DOHH2 (cell line): Measurements from ENCODE around the gene C3orf22.

ENCODE experiments used
- H3F3A ChIP-seq: fragments of 200-600 bp; sonication (generic), shearing (Covaris generic); 2 replicates; pipeline ENCODE4 v1.6.0; 2016; ENCODE audit warnings: antibody characterized with exemption, mild to moderate bottlenecking; ENCODE audit not compliant: control insufficient read depth, insufficient read depth
- H3K27ac ChIP-seq: fragments of 200-600 bp; sonication (generic); 2 replicates; pipeline ENCODE4 v1.5.1; 2014; ENCODE audit warnings: low read depth, mild to moderate bottlenecking, low read length, moderate library complexity
- H3K27me3 ChIP-seq: fragments of 200-600 bp; sonication (generic); 2 replicates; pipeline ENCODE4 v1.6.1; 2014; ENCODE audit warnings: mild to moderate bottlenecking, low read length, mixed read lengths; ENCODE audit not compliant: control insufficient read depth
- H3K36me3 ChIP-seq: fragments of 200-600 bp; sonication (generic); 2 replicates; pipeline ENCODE4 v1.6.1; 2014; ENCODE audit warnings: mild to moderate bottlenecking, low read length, moderate library complexity, mixed read lengths; ENCODE audit not compliant: control insufficient read depth
- H3K4me1 ChIP-seq: fragments of 200-600 bp; sonication (generic); 2 replicates; pipeline ENCODE4 v1.6.1; 2014; ENCODE audit warnings: mild to moderate bottlenecking, low read length, mixed read lengths; ENCODE audit not compliant: control insufficient read depth
- H3K4me2 ChIP-seq: fragments of 200-600 bp; sonication (generic); 2 replicates; pipeline ENCODE4 v1.6.0; 2014; ENCODE audit warnings: mild to moderate bottlenecking, low read length, moderate library complexity
- H3K4me3 ChIP-seq: fragments of 200-600 bp; sonication (generic); 2 replicates; pipeline ENCODE4 v1.5.1; 2014; ENCODE audit warnings: mild to moderate bottlenecking, low read length, mixed read lengths
- H3K79me2 ChIP-seq: fragments of 200-600 bp; sonication (generic); 2 replicates; pipeline ENCODE4 v1.6.1; 2014; ENCODE audit warnings: mild to moderate bottlenecking, low read length, mixed read lengths; ENCODE audit not compliant: control insufficient read depth
- H3K9me2 ChIP-seq: fragments of 200-600 bp; sonication (generic); replicated peaks from 2 replicates; pipeline ENCODE4 v1.6.1; 2014; ENCODE audit warnings: mild to moderate bottlenecking, low read length, mixed read lengths; ENCODE audit not compliant: control insufficient read depth
- H3K9me3 ChIP-seq: fragments of 200-600 bp; sonication (generic); 2 replicates; pipeline ENCODE4 v1.6.1; 2014; ENCODE audit warnings: antibody characterized with exemption, low read length, mixed read lengths; ENCODE audit not compliant: control insufficient read depth, insufficient read depth
- H4K20me1 ChIP-seq: fragments of 200-600 bp; sonication (generic); 2 replicates; pipeline ENCODE4 v1.6.0; 2014; ENCODE audit warnings: low read depth, mild to moderate bottlenecking, antibody characterized with exemption, low read length, moderate library complexity; ENCODE audit not compliant: control insufficient read depth, insufficient read depth
- CTCF ChIP-seq: fragments of 200-600 bp; sonication (generic); IDR thresholded peaks from one replicate; pipeline ENCODE4 v1.5.1; 2014; ENCODE audit warnings: antibody characterized with exemption, mild to moderate bottlenecking, low read depth, low read length; ENCODE audit not compliant: poor library complexity, severe bottlenecking
- EZH2phosphoT487 ChIP-seq: fragments of 200-600 bp; sonication (generic); IDR thresholded peaks from 2 replicates; pipeline ENCODE4 v1.6.1; 2017; ENCODE audit warnings: borderline replicate concordance, mild to moderate bottlenecking, antibody characterized with exemption, low read length, moderate library complexity, mixed read lengths

The C3orf22 gene

GRCh38 chr3:126581569-126581968, 22.8 kb upstream of the C3orf22 start:
- no peaks in the 10 kb centered on the region for H3K4me1 ChIP-seq
- H3K4me3 ChIP-seq = no peak overlapping the region
- H3K79me2 ChIP-seq = no peaks in the 10 kb centered on the region
- no peaks in the 10 kb centered on the region for H4K20me1 ChIP-seq
- no peaks in the 10 kb centered on the region for H3K9me2 ChIP-seq
- no peaks in the 10 kb centered on the region for H3K9me3 ChIP-seq
- no peaks in the 10 kb centered on the region for H3K36me3 ChIP-seq
- no peak for TF ChIP-seq EZH2phosphoT487
- TF ChIP-seq CTCF = no peak
- no peaks in the 10 kb centered on the region for H3F3A ChIP-seq
- H3K27ac ChIP-seq = no peak overlapping the region
- no peak overlapping the region for H3K4me2 ChIP-seq
- peaks cover 5% of the 10 kb centered on the region for H3K27me3 ChIP-seq

DNA sequence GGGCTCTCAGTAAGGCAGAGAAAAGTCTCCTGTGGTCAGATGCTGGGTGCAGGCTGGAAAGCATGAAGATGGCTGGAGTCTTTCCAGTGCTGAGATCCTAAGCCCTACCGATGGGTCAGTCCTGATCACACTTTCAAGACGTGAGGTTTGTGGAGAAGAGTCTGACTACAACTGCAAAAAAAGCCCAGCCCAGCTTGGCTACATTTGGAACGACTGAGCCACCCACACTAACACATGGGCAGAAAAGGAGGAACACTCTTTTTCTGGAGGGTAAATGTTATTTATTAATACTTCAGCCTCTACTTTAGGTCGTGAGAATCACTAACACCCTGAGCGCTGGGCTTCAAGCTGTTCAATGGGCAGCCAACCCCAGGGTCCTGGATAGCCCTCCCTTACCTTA, 22.0 kb upstream of the C3orf22 start:
- Histone ChIP-seq H3K27ac (no peak overlapping the region), H3K9me3 (no peaks in the 10 kb centered on the region), H3K36me3 (no peaks in the 10 kb centered on the region), H3K4me3 (no peak overlapping the region), H3K4me2 (no peak overlapping the region), H3K9me2 (no peaks in the 10 kb centered on the region), H3F3A (no peaks in the 10 kb centered on the region), H3K79me2 (no peaks in the 10 kb centered on the region), H3K4me1 (no peaks in the 10 kb centered on the region), H3K27me3 (peaks cover 5% of the 10 kb centered on the region), H4K20me1 (no peaks in the 10 kb centered on the region)
- TF ChIP-seq EZH2phosphoT487 = no peak
- no peak for TF ChIP-seq CTCF

DNA sequence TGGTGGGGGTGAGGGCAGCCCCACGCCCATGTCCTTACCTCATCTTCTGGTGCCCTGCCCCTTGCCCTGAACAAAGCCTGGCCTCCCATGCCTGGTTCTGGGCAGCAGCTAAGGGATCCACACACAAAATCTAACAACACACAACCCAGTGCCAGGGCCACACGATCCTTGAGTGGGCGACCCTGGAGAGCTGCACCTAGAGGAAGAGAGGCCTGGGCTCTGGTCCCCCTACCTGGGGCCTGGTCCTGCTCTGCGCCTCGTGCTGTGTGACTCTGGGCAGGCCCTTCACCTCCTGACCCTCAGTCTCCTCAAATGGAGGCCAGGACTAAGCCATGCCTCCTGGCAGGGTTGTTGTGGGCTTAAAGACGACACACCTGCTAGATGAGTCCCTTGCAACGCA, 20.0 kb upstream of the C3orf22 start:
- TF ChIP-seq EZH2phosphoT487 (no peak), CTCF (no peak)
- no peaks in the 10 kb centered on the region for H3K9me2 ChIP-seq

DNA sequence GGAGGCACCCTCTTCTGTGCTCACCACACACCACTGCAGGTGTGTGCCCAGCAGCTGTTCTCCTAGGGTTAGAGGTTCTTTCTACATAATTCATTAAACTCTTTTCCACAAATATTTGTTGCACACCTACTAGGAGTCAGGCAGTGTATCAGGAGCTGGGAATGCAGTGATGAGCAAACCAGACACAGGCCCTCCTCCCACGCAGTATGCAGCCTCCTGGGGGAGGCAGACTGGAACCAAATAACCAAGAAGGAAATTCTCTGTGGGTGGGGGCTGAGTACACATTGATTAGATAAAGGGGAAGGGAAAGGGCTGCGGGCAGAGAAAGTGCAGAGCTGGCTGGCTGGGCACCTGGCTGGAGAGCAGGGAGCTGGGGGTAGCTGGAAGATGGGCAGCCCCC, 18.5 kb upstream of the C3orf22 start:
- Histone ChIP-seq H3K79me2 (no peaks in the 10 kb centered on the region), H3K27me3 (peaks cover 5% of the 10 kb centered on the region)
- TF ChIP-seq EZH2phosphoT487 (no peak), CTCF (no peak)

More for the DNA sequence above, 20.0 kb upstream of the C3orf22 start:
- H4K20me1 ChIP-seq = no peaks in the 10 kb centered on the region
- no peaks in the 10 kb centered on the region for H3F3A ChIP-seq
- peaks cover 5% of the 10 kb centered on the region for H3K27me3 ChIP-seq
- no peak overlapping the region for H3K4me2 ChIP-seq
- no peaks in the 10 kb centered on the region for H3K79me2 ChIP-seq
- H3K4me3 ChIP-seq = no peak overlapping the region
- no peak overlapping the region for H3K27ac ChIP-seq
- H3K9me3 ChIP-seq = no peaks in the 10 kb centered on the region
- H3K4me1 ChIP-seq = no peaks in the 10 kb centered on the region
- no peaks in the 10 kb centered on the region for H3K36me3 ChIP-seq

More for the DNA sequence above, 18.5 kb upstream of the C3orf22 start:
- H4K20me1 ChIP-seq = no peaks in the 10 kb centered on the region
- H3K27ac ChIP-seq = no peak overlapping the region
- no peaks in the 10 kb centered on the region for H3F3A ChIP-seq
- no peak overlapping the region for H3K4me3 ChIP-seq
- H3K9me3 ChIP-seq = no peaks in the 10 kb centered on the region
- no peaks in the 10 kb centered on the region for H3K36me3 ChIP-seq
- no peaks in the 10 kb centered on the region for H3K4me1 ChIP-seq
- no peaks in the 10 kb centered on the region for H3K9me2 ChIP-seq
- H3K4me2 ChIP-seq = no peak overlapping the region
